Epidermal melanocyte (primary cell): ENCODE results near the gene TUBB4A.
A peak's percentile ranks its signal among the peaks of the same experiment; 100 is the strongest.

ENCODE experiments used
- DNase-seq: peaks from one replicate; pipeline ENCODE4 v3.0.0; 2011; ENCODE audit warnings: low spot score; ENCODE audit not compliant: insufficient read length

TUBB4A gene

DNA sequence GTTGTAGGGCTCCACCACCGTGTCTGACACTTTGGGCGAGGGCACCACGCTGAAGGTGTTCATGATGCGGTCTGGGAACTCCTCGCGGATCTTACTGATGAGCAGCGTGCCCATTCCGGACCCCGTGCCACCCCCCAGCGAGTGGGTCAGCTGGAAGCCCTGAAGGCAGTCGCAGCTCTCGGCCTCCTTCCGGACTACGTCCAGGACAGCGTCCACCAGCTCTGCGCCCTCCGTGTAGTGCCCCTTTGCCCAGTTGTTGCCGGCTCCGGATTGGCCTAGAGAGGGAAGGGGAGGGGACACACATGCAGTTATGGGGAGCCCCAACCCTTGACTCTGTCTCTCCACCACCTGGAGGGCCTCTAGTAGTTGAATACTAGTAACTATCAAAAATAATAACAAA lies 6.2 kb downstream of the TUBB4A start:
- DNase-seq: no peak

GRCh38 chr19:6494438-6495036 lies 7.6 kb downstream of the TUBB4A start:
- no peak for DNase-seq

DNA sequence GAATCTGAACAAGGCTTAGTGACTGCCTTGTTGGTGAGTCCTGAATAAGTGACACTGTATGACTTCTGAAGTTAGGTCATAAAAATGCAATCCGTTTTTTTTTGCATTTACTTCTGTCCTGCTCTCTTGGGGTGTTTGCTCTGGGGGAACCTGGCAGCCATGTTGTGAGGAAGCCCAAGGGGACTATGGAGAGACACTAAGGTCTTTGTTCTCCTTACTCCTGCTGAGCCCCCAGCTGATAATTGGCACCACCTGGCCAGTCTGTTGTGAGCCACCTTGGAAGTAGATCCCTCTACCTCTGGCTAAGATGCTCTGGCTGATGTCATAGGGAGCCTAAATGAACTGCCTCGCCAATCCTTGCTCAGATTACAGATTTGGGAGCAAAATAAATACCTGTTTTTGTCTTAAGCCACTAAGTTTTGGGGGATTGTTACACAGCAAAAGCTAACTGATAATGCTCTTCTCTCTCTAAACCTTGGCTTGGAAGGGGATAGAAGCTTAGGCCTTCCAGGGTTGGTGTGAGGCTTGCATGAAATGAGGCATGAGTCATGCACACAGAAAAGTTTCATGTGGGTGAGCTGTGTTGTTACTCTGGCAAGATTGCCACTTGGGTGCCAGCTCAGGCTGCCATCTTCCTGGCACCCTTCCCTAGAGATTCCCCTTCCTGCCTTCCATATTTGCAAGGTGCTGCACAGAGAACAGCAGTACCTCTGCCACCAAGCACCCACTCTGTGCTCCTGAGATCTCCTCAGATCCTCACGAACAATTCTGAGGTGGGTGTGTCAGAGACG lies 10.1 kb downstream of the TUBB4A start:
- DNase-seq: no peak

- DNase-seq: no peak
These were observed 12.0 kb downstream of the TUBB4A start for GRCh38 chr19:6490134-6490533.

GRCh38 chr19:6489278-6490061 lies 12.6 kb downstream of the TUBB4A start:
- DNase-seq: no peak

DNA sequence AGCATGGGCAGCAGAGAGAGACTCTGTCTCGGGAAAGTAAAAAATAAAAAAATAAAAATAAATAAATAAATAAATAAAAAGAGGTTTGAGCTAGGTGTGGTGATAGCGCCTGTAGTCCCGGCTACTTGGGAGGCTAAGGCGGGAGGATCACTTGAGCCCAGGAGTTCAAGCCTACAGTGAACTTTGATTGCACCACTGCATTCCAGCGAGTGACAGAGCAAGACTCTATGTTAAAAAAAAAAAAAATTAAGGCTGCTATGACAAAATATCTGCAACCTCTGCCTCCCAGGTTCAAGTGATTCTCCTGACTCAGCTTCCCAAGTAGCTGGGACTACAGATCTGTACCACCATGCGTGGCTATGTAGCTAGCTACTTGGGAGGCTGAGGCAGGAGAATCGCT lies 17.3 kb downstream of the TUBB4A start:
- no peak for DNase-seq

GRCh38 chr19:6484230-6484629 lies 17.9 kb downstream of the TUBB4A start:
- no peak for DNase-seq

DNA sequence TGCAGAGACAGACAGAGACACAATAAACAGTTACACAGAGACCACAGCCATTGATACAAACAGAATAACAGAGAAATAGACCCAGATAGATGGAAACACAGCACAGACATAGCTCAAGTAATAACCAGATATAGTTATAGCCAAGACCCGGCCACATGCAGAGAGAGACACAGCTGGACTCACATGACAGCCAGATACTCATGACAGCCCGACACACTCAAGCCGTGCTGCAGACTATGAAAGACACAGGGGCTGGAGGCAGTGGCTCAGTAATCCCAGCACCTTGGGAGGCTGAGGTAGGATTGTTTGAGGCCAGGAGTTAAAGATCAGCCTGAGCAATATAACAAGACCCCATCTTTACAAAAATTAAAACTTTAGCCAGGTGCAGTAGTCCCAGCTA lies 18.9 kb downstream of the TUBB4A start:
- peak; percentile 3 for DNase-seq

GRCh38 chr19:6482343-6482686 lies 19.8 kb downstream of the TUBB4A start:
- no peak for DNase-seq

- no peak for DNase-seq
These were observed 20.4 kb downstream of the TUBB4A start, which contains the start of gene DENND1C for GRCh38 chr19:6481541-6482342. TSS of gene DENND1C (minus strand) at chr19:6481787. CDS start at chr19:6481695, 92 bp downstream.

- no peak for DNase-seq
These were observed 21.2 kb downstream of the TUBB4A start for GRCh38 chr19:6480848-6481415.

GRCh38 chr19:6479836-6480398 lies 22.2 kb downstream of the TUBB4A start:
- DNase-seq: no peak

DNA sequence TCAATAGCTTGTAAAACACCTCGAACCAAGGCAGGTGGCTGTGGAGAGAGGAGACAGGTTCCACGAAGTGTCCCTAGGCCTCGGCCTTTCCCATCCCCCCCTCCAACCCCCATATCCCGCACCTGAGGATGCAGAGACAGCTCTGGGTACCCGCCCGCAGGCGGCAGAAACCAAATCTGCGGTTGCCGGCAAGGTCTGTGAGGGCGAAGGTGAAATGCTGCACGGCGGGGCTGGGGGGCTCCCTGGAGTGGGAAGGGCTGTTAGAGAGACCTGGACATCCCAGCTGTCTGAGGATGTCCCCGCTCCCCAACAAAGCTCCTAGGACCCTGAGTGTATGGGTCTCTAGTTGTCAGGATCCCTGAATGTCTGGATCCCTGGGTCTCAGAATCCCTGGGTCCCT lies 23.3 kb downstream of the TUBB4A start:
- DNase-seq: no peak

GRCh38 chr19:6476896-6477431 lies 25.1 kb downstream of the TUBB4A start:
- DNase-seq: no peak

DNA sequence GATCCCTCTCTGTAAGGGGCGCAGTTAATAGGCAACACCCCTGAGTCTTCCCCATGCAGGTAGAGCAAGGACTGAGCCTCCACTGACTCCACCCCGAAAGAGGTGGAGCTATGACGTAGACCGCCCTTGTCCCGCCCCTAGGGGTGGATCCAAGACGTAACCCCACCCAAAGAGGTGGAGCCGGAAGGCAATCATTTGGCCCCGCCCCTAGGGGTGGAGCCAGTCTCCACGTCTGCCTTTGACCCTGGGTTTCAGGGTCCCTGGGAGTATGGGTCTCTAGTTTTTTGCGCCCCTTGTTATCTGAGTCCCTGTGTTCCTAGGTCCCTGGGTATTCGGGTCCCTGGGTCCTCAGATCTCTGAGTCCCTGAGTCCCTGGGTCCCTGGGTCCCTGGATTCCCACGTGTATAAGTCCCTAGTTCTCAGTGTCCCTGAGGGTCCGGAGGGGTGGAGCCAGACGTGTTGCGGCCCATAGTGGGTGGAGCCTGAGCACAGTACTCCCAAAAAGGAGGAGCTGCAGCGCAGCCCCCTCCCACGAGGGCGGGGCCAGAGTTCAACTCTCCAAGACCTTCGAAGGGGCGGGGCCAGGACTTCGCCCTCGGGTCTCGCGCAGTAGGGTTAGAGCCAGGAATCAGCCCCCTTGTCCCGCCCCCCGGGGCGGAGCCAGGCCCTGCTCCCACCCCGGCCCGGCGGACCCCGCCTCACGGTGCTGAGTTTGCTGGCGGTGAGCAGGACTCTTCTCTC lies 25.8 kb downstream of the TUBB4A start:
- DNase-seq: peak; percentile 38

DNA sequence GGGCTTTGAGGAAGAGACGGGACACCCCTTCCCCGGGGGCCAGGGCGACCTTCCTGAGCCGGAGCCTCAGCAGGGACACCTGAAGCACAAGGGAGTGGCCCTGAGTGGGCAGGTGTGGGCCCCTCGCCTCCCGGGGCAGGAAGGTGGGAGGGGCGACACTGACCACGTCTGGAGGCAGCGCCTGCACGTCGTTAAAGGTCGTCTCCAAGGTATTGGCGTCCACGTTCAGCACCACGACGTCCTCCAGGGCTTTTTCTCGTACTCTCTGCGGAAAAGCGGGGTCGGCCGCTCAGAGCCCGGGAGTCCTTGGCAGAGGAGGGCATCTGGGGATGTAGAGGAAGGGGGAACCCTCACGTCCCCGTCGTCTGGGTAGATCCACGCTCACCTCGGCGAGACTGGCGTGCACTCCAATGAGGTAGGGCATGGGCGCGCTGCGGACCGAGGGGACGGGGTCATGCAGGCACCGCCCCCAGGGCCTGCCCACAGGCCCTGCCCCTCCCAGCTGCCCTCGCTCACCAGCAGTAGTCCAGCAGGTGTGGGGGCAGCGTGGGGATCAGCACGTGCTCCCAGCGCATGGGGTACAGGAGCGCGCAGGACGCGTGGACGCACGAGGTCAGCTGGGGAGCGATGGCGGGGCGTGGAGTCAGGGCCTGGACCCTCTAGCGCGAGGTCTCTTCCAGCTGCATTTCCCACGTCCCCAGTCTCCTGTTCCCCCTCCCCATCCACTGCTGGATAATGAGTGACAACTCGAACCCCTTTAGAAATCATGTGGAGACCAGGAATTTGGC lies 26.6 kb downstream of the TUBB4A start:
- DNase-seq: no peak

- no peak for DNase-seq
These were observed 28.5 kb downstream of the TUBB4A start for GRCh38 chr19:6473647-6474046.

DNA sequence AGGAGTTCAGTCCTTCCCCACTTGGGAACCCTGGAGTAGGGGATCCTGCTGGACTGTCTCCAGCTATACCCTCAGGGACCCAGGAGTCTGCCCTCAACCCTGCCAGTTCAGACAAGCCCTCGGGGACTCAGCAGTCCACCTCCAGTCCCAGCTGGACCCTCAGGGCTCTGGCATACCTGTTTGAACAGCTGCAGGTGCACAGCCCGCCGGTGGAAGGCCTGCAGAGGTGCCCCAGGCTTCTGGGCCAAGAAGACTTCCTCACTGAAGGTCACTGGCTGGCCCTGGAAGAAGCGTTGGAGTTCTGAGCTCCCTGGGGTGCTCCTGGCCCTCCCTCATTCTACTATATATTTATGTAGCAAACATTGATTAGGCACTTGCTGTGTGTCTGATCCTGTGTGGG lies 29.4 kb downstream of the TUBB4A start:
- no peak for DNase-seq

- no peak for DNase-seq
These were observed 31.0 kb downstream of the TUBB4A start for GRCh38 chr19:6471076-6471475.
